Mesendoderm (in vitro differentiated cells): ENCODE measurements around the gene SYCP3.

Experiments used
- DNase-seq: peaks from one replicate; pipeline ENCODE4 v3.0.0; 2013
- H2AK5ac ChIP-seq: 2 replicates; pipeline ENCODE4 v1.6.1; 2013; ENCODE audit warnings: low read length, inconsistent platforms
- H2BK120ac ChIP-seq: 2 replicates; pipeline ENCODE4 v1.6.1; 2013; ENCODE audit warnings: low read depth, mild to moderate bottlenecking, low read length, moderate library complexity, mixed read lengths
- H2BK15ac ChIP-seq: replicated peaks from 2 replicates; pipeline ENCODE4 v1.6.1; 2013; ENCODE audit warnings: low read depth, mild to moderate bottlenecking, moderate library complexity
- H2BK5ac ChIP-seq: 2 replicates; pipeline ENCODE4 v1.6.1; 2013; ENCODE audit warnings: low read length, inconsistent platforms
- H3K18ac ChIP-seq: 2 replicates; pipeline ENCODE4 v1.6.1; 2013; ENCODE audit warnings: mild to moderate bottlenecking, low read length, mixed read lengths
- H3K23ac ChIP-seq: one replicate; pipeline ENCODE4 v1.6.1; 2013; ENCODE audit warnings: low read length
- H3K27ac ChIP-seq: 2 replicates; pipeline ENCODE4 v1.5.1; 2013; ENCODE audit warnings: low read depth, mild to moderate bottlenecking, inconsistent platforms, low read length, moderate library complexity
- H3K27me3 ChIP-seq: 2 replicates; pipeline ENCODE4 v1.6.1; 2013; ENCODE audit warnings: low read length, control low read depth, mild to moderate bottlenecking, inconsistent platforms; ENCODE audit not compliant: insufficient read depth, poor library complexity
- H3K36me3 ChIP-seq: 2 replicates; pipeline ENCODE4 v1.6.1; 2013; ENCODE audit warnings: low read length, inconsistent platforms; ENCODE audit not compliant: control insufficient read depth, insufficient read depth
- H3K4ac ChIP-seq: one replicate; pipeline ENCODE4 v1.6.1; 2013; ENCODE audit warnings: low read depth, mild to moderate bottlenecking, low read length, moderate library complexity
- H3K4me1 ChIP-seq: 2 replicates; pipeline ENCODE4 v1.6.1; 2013; ENCODE audit warnings: low read depth, low read length, inconsistent platforms; ENCODE audit not compliant: control insufficient read depth
- H3K4me2 ChIP-seq: 2 replicates; pipeline ENCODE4 v1.6.1; 2013; ENCODE audit warnings: low read length
- H3K4me3 ChIP-seq: 2 replicates; pipeline ENCODE4 v1.5.1; 2013; ENCODE audit warnings: mild to moderate bottlenecking, low read length
- H3K56ac ChIP-seq: one replicate; pipeline ENCODE4 v1.6.1; 2013; ENCODE audit warnings: low read length
- H3K79me1 ChIP-seq: 2 replicates; pipeline ENCODE4 v1.6.1; 2013; ENCODE audit warnings: low read length, inconsistent platforms
- H3K79me2 ChIP-seq: 2 replicates; pipeline ENCODE4 v1.6.1; 2013; ENCODE audit warnings: mild to moderate bottlenecking, low read length; ENCODE audit not compliant: control insufficient read depth, insufficient read depth
- H3K9ac ChIP-seq: 2 replicates; pipeline ENCODE4 v1.6.1; 2013; ENCODE audit warnings: low read length, inconsistent platforms
- H4K5ac ChIP-seq: one replicate; pipeline ENCODE4 v1.6.1; 2013; ENCODE audit warnings: low read length
- H4K8ac ChIP-seq: one replicate; pipeline ENCODE4 v1.6.1; 2013; ENCODE audit warnings: low read depth, mild to moderate bottlenecking, control low read depth, low read length, moderate library complexity
- WGBS: extraction: QIAGEN DNeasy Blood & Tissue Kit; methylation state at CpG from one replicate; pipeline ENCODE4 v1.1.7; 2013; ENCODE audit warnings: low lambda C conversion rate, missing lambda C conversion rate; ENCODE audit not compliant: insufficient coverage; ENCODE audit errors: extremely low coverage; 5-methylcytosine and 5-hydroxymethylcytosine counted together

Gene SYCP3

DNA sequence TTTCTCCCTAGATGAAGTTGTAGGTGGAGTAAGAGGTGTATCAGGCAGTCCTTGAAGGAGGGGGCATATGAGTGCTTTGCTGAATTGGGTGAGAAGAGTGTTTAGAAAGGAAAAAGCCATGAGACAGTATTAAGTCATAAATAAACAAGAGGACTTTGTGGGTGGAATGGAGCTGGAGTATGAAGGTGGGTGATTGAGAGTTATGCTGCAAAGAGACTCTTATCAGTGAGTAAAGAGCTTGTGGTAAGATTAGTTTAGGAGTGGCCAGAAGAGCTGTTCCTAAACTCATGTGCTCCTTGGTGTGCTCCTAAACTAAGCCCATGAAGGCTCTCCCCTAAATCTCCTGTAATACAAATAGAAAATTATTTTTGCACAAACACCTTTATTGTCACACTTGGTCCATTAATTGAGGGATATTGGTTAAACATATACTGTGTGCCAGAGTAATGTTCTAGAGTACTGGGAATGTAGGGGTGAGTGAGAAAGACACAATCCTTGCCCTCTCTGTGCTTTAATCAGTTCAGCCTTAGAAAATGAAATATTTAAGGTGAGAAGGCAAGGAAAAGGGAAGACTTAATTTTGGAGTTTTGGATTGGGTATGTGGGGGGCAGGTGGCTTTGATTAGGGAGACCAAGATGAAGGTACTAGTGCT lies 32.0 kb downstream of the SYCP3 start:
- no peak overlapping the region for H2AK5ac ChIP-seq
- H2BK5ac ChIP-seq, result no peak overlapping the region
- H3K4me3 ChIP-seq, result no peak overlapping the region
- H3K27ac ChIP-seq, result no peak overlapping the region
- no peak overlapping the region for H3K4me2 ChIP-seq
- H3K56ac ChIP-seq, result no peak overlapping the region
- no peak overlapping the region for H4K5ac ChIP-seq
- no peak overlapping the region for H3K4ac ChIP-seq
- H3K79me1 ChIP-seq, result no peaks in the 10 kb centered on the region
- H3K27me3 ChIP-seq, result no peaks in the 10 kb centered on the region
- H3K36me3 ChIP-seq, result no peaks in the 10 kb centered on the region
- H2BK15ac ChIP-seq, result no peak overlapping the region
- H2BK120ac ChIP-seq, result no peak overlapping the region
- H3K9ac ChIP-seq, result no peak overlapping the region
- no peak overlapping the region for H3K18ac ChIP-seq
- H4K8ac ChIP-seq, result no peak overlapping the region
- no peaks in the 10 kb centered on the region for H3K79me2 ChIP-seq
- no peak for DNase-seq
- H3K4me1 ChIP-seq, result no peaks in the 10 kb centered on the region
- H3K23ac ChIP-seq, result no peak overlapping the region

GRCh38 chr12:101706403-101706802 lies 32.9 kb downstream of the SYCP3 start:
- no peaks in the 10 kb centered on the region for H3K79me2 ChIP-seq
- no peak overlapping the region for H2BK15ac ChIP-seq
- H3K18ac ChIP-seq, result no peak overlapping the region
- no peaks in the 10 kb centered on the region for H3K4me1 ChIP-seq
- no peaks in the 10 kb centered on the region for H3K27me3 ChIP-seq
- no peak overlapping the region for H3K9ac ChIP-seq
- H3K4ac ChIP-seq, result no peak overlapping the region
- WGBS, result no CpG with 5 or more reads among the region's 1 CpG
- H4K8ac ChIP-seq, result no peak overlapping the region
- H2BK5ac ChIP-seq, result no peak overlapping the region
- H3K56ac ChIP-seq, result no peak overlapping the region
- H2AK5ac ChIP-seq, result no peak overlapping the region
- H3K27ac ChIP-seq, result no peak overlapping the region
- no peak overlapping the region for H4K5ac ChIP-seq
- H3K4me2 ChIP-seq, result no peak overlapping the region
- H3K23ac ChIP-seq, result no peak overlapping the region
- no peaks in the 10 kb centered on the region for H3K36me3 ChIP-seq
- no peak overlapping the region for H2BK120ac ChIP-seq
- no peaks in the 10 kb centered on the region for H3K79me1 ChIP-seq
- no peak for DNase-seq
- H3K4me3 ChIP-seq, result no peak overlapping the region

DNA sequence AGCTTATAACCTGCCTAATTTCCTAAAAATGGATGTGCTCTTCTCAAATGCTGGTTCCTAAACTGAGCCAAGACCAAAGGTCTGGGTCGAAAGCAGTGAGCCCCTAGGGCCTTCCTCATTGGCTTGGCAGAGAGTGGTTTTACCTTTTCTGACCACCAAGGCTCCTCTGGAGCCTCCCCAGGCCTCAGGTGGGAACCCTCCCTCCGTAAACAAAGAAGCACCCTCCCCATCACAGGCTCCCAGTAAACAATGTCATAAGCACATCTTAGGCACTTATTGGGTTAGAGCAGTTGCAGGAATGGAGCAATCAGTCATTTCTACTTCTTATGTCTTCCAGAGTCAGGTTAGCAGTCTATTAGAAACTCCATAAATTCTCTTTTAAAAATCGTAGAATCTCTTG lies 35.8 kb downstream of the SYCP3 start:
- DNase-seq, result peak; percentile 42
- Histone ChIP-seq H3K79me2 (no peaks in the 10 kb centered on the region), H4K5ac (no peak overlapping the region), H3K4me1 (no peaks in the 10 kb centered on the region), H3K27ac (no peak overlapping the region), H2BK120ac (no peak overlapping the region), H3K27me3 (no peaks in the 10 kb centered on the region), H3K23ac (no peak overlapping the region), H3K4me2 (no peak overlapping the region), H2BK15ac (no peak overlapping the region), H2AK5ac (no peak overlapping the region), H3K18ac (no peak overlapping the region), H3K56ac (no peak overlapping the region), H3K4me3 (no peak overlapping the region), H3K9ac (no peak overlapping the region), H3K36me3 (no peaks in the 10 kb centered on the region), H2BK5ac (no peak overlapping the region), H4K8ac (no peak overlapping the region), H3K79me1 (no peaks in the 10 kb centered on the region), H3K4ac (no peak overlapping the region)
- whole genome bisulfite sequencing, result no CpG with 5 or more reads among the region's 3 CpGs

DNA sequence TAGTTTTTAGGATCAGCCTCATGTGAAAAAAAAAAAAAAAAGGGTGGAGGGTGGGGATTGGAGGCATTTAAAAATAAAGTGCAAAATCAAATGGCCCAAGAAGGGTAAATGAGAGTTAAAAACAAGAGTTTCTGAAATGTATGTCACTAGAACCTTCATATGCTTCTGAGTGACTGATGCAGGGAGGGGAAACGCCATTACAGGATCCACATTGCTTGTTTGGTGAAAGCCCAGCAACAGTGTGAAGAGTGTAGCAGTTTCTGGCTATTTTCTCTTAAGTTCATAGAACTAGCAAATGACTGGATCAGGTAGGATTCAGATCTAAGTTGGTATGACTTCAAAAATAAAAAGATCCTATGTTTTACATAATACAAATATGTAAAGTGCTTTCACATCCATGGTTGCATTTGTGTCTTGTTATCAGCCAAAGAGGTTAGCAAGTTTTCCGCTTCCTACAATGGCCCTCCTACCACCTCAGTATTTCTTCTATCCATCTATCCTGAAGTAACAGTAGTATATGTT lies 38.9 kb downstream of the SYCP3 start:
- no peaks in the 10 kb centered on the region for H3K36me3 ChIP-seq
- no peak overlapping the region for H3K4me2 ChIP-seq
- H3K23ac ChIP-seq, result no peak overlapping the region
- no peak overlapping the region for H3K4ac ChIP-seq
- H3K4me1 ChIP-seq, result no peaks in the 10 kb centered on the region
- no peaks in the 10 kb centered on the region for H3K79me2 ChIP-seq
- H2AK5ac ChIP-seq, result no peak overlapping the region
- DNase-seq, result no peak
- no peak overlapping the region for H3K4me3 ChIP-seq
- H2BK15ac ChIP-seq, result no peak overlapping the region
- no peak overlapping the region for H3K56ac ChIP-seq
- H4K8ac ChIP-seq, result no peak overlapping the region
- no CpG with 5 or more reads among the region's 2 CpGs for WGBS
- H2BK120ac ChIP-seq, result no peak overlapping the region
- no peaks in the 10 kb centered on the region for H3K27me3 ChIP-seq
- no peaks in the 10 kb centered on the region for H3K79me1 ChIP-seq
- H3K18ac ChIP-seq, result no peak overlapping the region
- no peak overlapping the region for H4K5ac ChIP-seq
- no peak overlapping the region for H2BK5ac ChIP-seq
- H3K27ac ChIP-seq, result no peak overlapping the region
- no peak overlapping the region for H3K9ac ChIP-seq

- no peak overlapping the region for H4K8ac ChIP-seq
- H3K18ac ChIP-seq, result no peak overlapping the region
- H3K4me3 ChIP-seq, result no peak overlapping the region
- H3K9ac ChIP-seq, result peak overlapping the region; percentile 21
- H3K4ac ChIP-seq, result no peak overlapping the region
- H3K79me1 ChIP-seq, result no peaks in the 10 kb centered on the region
- no peak overlapping the region for H3K56ac ChIP-seq
- H3K4me1 ChIP-seq, result no peaks in the 10 kb centered on the region
- H2AK5ac ChIP-seq, result no peak overlapping the region
- H3K79me2 ChIP-seq, result no peaks in the 10 kb centered on the region
- H3K4me2 ChIP-seq, result peak overlapping the region; percentile 25
- H4K5ac ChIP-seq, result no peak overlapping the region
- H2BK5ac ChIP-seq, result no peak overlapping the region
- no peak overlapping the region for H3K23ac ChIP-seq
- no peaks in the 10 kb centered on the region for H3K27me3 ChIP-seq
- no peak overlapping the region for H2BK120ac ChIP-seq
- H2BK15ac ChIP-seq, result no peak overlapping the region
- no peak overlapping the region for H3K27ac ChIP-seq
- peak; percentile 18 for DNase-seq
- no peaks in the 10 kb centered on the region for H3K36me3 ChIP-seq
- WGBS, result no CpG with 5 or more reads among the region's 12 CpGs
Observed at GRCh38 chr12:101698800-101699347, 40.4 kb downstream of the SYCP3 start.
